GM12872 (cell line): Measurements from ENCODE around the gene ELMOD3.

Experiments used
- TF ChIP-seq, protein P1 (sequence below): IDR thresholded peaks from 3 replicates; pipeline ENCODE4 v1.5.1; 2011; ENCODE audit warnings: low read depth, mild to moderate bottlenecking, low read length, moderate library complexity; ENCODE audit not compliant: insufficient read depth

The ELMOD3 gene

DNA sequence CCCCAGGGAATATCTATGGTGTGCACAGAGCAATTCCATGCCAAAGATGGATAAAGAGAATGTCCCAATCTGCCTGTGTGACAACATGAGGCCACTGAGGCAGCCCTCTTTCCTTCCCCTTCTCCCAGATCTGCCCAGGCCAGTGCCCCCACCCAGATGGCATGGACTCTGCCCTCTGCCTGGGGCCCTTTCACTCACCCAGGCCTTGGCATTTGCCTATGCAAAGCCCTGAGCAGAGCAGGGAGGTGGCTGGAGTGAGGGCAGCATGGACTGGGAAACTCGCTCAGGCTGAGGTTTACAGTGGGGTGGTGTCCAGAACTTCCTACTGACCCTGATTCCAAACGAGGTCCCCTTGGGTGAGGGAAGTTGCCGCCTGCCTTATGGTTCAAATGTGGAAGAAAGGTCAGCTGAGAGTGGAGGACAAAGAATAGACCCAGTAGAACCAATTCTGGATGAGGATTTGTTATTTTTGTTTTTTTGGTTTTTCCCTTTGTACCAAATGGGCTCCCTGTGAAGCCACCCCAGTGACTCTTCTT lies 72.8 kb downstream of the ELMOD3 start:
- TF ChIP-seq, protein P1, sequence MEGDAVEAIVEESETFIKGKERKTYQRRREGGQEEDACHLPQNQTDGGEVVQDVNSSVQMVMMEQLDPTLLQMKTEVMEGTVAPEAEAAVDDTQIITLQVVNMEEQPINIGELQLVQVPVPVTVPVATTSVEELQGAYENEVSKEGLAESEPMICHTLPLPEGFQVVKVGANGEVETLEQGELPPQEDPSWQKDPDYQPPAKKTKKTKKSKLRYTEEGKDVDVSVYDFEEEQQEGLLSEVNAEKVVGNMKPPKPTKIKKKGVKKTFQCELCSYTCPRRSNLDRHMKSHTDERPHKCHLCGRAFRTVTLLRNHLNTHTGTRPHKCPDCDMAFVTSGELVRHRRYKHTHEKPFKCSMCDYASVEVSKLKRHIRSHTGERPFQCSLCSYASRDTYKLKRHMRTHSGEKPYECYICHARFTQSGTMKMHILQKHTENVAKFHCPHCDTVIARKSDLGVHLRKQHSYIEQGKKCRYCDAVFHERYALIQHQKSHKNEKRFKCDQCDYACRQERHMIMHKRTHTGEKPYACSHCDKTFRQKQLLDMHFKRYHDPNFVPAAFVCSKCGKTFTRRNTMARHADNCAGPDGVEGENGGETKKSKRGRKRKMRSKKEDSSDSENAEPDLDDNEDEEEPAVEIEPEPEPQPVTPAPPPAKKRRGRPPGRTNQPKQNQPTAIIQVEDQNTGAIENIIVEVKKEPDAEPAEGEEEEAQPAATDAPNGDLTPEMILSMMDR = no peak

DNA sequence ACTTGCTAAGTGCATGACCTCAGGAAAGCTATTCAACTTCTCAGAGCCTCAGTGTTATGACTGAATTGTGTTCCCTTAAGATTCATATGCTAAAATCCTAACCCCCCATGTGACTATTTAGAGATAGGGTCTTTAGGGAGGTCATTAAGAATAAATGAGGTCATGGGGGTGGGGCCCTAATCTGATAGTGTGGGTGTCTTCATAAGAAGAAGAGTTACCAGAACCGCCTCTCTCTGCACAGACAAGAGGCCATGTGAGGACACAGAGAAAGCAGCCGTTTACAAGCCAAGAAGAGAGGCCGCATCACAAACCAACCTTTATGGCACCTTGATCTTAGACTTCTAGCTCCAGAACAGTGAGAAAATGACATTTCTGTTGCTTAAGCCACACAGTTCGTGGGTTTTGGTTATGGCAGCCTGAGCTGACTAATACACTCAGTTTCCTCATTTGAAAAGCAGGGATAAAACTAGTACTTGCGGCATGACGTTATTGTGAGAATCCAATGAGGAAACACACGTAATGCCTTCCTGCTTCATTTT lies 73.8 kb downstream of the ELMOD3 start:
- TF ChIP-seq, protein P1 = no peak

DNA sequence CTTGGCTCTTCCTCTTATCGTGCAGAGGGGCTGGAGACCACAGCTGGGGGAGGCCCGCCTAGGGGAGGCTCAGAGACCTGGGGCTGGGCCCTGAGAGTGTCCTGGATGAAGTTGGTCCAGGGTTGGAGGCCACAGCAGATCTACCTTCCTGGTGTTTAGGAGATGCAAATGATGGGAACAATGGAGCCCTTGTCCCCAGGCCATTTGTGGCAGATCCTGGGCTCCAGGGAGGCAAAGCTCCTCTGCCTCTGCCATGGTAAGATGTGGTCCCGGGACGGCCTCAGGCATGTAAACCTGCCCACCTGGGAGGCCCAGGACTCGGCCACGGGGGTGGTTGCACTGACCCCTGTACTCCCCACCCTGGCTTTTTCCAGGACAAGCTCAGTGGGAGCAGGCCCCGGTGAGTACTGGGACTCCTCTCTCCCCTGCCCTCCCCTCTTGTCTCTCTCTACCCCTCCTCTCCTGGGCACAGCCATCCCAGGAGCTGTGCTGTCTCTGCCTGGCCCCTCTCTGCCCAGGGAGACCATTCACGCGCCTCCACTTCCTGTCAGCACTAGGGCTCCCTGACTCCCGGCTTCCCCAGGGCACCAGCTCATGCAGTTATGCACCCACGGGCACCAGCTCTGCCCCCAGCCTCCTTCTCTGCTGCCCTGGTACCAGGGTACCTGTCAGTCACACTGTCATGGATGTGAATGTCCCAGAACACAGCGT lies 74.8 kb downstream of the ELMOD3 start:
- TF ChIP-seq, protein P1 = no peak

DNA sequence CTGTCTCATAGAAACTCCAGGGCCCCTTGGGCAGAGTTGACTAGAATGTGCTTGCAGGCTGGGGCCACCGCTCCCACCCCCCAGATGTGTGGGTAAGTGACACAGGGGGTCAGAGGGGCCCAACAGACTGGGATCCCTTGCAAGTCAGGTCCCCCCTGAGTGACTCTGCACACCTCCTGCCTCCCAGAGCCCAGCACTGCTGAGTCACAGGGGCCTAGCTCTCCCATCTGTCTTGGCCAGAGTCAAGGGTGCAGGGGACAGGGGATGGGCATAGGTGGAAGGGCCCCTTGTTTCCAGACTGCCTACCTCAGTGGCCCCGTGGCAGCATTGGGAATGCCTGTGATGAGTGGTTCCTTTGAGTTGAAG lies 75.3 kb downstream of the ELMOD3 start:
- TF ChIP-seq, protein P1 = no peak

DNA sequence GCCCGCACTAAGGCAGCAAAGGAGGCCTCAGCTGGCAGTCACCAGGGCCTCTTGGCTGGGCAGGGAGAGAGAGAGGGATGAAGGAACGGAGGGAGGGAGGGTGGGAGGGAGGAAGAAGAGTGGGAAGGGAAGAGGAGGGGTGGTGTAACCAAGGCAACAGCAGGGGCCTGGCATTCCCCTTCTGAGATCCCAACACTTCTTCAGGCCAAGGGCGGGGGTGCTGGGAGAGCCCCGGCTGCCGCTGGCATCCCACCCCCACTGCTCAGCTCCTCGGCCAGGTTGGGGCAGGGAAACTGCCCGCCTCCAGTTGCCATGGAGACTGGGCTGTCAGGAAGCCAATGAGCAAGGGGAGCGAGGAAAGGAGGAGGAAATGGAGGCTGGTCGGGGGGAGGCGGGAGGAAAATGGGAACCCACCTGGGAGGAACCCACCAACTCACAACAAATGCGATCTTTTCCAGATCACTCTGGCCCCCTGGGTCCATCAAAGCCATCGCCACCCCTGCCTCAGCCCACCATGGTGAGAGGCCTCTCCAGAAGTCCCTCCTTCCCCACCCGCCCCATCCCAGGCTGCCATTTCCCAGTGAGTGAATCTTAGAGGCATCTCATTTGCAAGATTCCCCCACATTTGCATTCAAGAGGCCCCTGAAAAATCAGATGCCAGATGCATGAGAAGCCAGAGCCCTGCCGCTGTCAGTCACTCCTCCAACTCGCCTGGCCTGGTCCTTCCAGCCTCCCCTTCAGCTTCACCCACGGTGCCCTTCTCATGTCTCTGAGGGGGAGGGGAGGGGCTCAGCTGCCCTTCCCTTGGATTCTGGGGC lies 76.4 kb downstream of the ELMOD3 start:
- TF ChIP-seq, protein P1 = no peak

DNA sequence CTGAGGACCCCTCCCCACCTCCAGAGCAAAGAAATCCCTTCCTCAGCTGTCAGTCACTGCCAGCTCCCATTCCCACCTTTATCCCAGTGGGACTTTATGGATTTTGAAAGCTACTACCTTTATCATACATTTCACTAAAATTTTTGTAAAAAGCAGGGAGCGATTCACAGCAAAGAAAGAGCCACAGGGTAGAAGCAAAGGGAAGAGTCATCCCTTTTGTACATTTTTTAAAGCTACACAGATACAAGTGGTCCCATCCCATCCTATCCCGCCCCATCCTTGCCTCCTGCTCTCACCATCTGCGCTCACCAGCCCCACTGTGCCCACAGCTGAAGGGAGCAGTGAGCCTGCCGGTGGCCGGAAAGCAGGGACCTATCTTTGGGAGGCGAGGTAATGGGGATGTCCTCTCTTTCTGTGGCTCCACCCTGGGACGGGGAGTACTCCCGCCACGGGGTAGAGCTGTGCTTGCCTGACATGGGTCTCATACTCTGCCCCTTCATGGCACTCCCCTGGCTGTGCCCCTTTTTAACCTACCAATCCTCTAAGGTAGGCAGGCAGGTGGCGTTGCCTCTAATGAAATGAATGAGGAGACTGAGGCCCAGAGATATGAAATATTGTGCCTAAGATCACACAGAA lies 77.1 kb downstream of the ELMOD3 start:
- TF ChIP-seq, protein P1 = no peak
